ENCODE data around the gene MEGF11.

Gene MEGF11

GRCh38 chr15:66101715-66102395 is 151.7 kb downstream of the MEGF11 start:
- Histone ChIP-seq H2AFZ (ENCODE audit: low read depth, low read length) (no peak overlapping the region), H3K4me2 (ENCODE audit: low read length) (no peak overlapping the region), H4K20me1 (ENCODE audit: insufficient read depth, low read length) (no peaks in the 10 kb centered on the region), H3K9ac (ENCODE audit: low read length) (no peak overlapping the region), H3K27me3 (ENCODE audit: low read depth, low read length) (peaks cover 63% of the 10 kb centered on the region), H3K9me3 (ENCODE audit: insufficient read depth, low read length) (no peaks in the 10 kb centered on the region), H3K36me3 (replicated peaks; ENCODE audit: low read depth, low read length) (no peaks in the 10 kb centered on the region), H3K4me3 (ENCODE audit: low read length) (no peak overlapping the region), H3K4me1 (ENCODE audit: low read length) (no peaks in the 10 kb centered on the region), H3K79me2 (ENCODE audit: low read length) (no peaks in the 10 kb centered on the region), H3K27ac (ENCODE audit: low read length) (no peak overlapping the region)
- TF ChIP-seq CTCF (IDR thresholded peaks at IDR 0.05; ENCODE audit: low read depth, low read length): no peak

GRCh38 chr15:66100761-66101160 is 152.8 kb downstream of the MEGF11 start:
- H3K36me3 ChIP-seq (replicated peaks; ENCODE audit: low read depth, low read length): no peaks in the 10 kb centered on the region
- H3K79me2 ChIP-seq (ENCODE audit: low read length): no peaks in the 10 kb centered on the region
- no peak overlapping the region for H3K4me3 ChIP-seq (ENCODE audit: low read length)
- no peaks in the 10 kb centered on the region for H4K20me1 ChIP-seq (ENCODE audit: insufficient read depth, low read length)
- H3K4me1 ChIP-seq (ENCODE audit: low read length): no peaks in the 10 kb centered on the region
- H3K9me3 ChIP-seq (ENCODE audit: insufficient read depth, low read length): no peaks in the 10 kb centered on the region
- no peak overlapping the region for H3K27ac ChIP-seq (ENCODE audit: low read length)
- H3K27me3 ChIP-seq (ENCODE audit: low read depth, low read length): peaks cover 59% of the 10 kb centered on the region
- H3K9ac ChIP-seq (ENCODE audit: low read length): no peak overlapping the region
- no peak overlapping the region for H2AFZ ChIP-seq (ENCODE audit: low read depth, low read length)
- no peak overlapping the region for H3K4me2 ChIP-seq (ENCODE audit: low read length)
- TF ChIP-seq EZH2phosphoT487 (IDR thresholded peaks at IDR 0.05; ENCODE audit: low read depth) (no peak), CTCF (IDR thresholded peaks at IDR 0.05; ENCODE audit: low read depth, low read length) (no peak)

GRCh38 chr15:66099950-66100671 is 153.4 kb downstream of the MEGF11 start:
- Histone ChIP-seq H2AFZ (ENCODE audit: low read depth, low read length) (no peak overlapping the region), H3K36me3 (replicated peaks; ENCODE audit: low read depth, low read length) (no peaks in the 10 kb centered on the region), H3K9ac (ENCODE audit: low read length) (no peak overlapping the region), H4K20me1 (ENCODE audit: insufficient read depth, low read length) (no peaks in the 10 kb centered on the region), H3K79me2 (ENCODE audit: low read length) (no peaks in the 10 kb centered on the region), H3K4me3 (ENCODE audit: low read length) (no peak overlapping the region), H3K4me1 (ENCODE audit: low read length) (no peaks in the 10 kb centered on the region), H3K27me3 (ENCODE audit: low read depth, low read length) (peaks cover 54% of the 10 kb centered on the region), H3K9me3 (ENCODE audit: insufficient read depth, low read length) (no peaks in the 10 kb centered on the region), H3K27ac (ENCODE audit: low read length) (no peak overlapping the region), H3K4me2 (ENCODE audit: low read length) (no peak overlapping the region)
- no peak for TF ChIP-seq CTCF (IDR thresholded peaks at IDR 0.05; ENCODE audit: low read depth, low read length)
- TF ChIP-seq EZH2phosphoT487 (IDR thresholded peaks at IDR 0.05; ENCODE audit: low read depth): no peak

- Histone ChIP-seq H3K4me1 (ENCODE audit: low read length) (no peaks in the 10 kb centered on the region), H3K79me2 (ENCODE audit: low read length) (no peaks in the 10 kb centered on the region), H3K27me3 (ENCODE audit: low read depth, low read length) (peaks cover 50% of the 10 kb centered on the region), H3K9me3 (ENCODE audit: insufficient read depth, low read length) (no peaks in the 10 kb centered on the region), H2AFZ (ENCODE audit: low read depth, low read length) (no peak overlapping the region), H4K20me1 (ENCODE audit: insufficient read depth, low read length) (no peaks in the 10 kb centered on the region), H3K9ac (ENCODE audit: low read length) (no peak overlapping the region), H3K27ac (ENCODE audit: low read length) (no peak overlapping the region), H3K4me3 (ENCODE audit: low read length) (no peak overlapping the region), H3K36me3 (replicated peaks; ENCODE audit: low read depth, low read length) (no peaks in the 10 kb centered on the region), H3K4me2 (ENCODE audit: low read length) (no peak overlapping the region)
- TF ChIP-seq EZH2phosphoT487 (IDR thresholded peaks at IDR 0.05; ENCODE audit: low read depth) (no peak), CTCF (IDR thresholded peaks at IDR 0.05; ENCODE audit: low read depth, low read length) (no peak)
Measured at GRCh38 chr15:66098022-66098363, 155.6 kb downstream of the MEGF11 start.

Measured in OCI-LY3 (cell line).